HepG2 (cell line): ENCODE measurements around the gene TUBGCP3.

Experiments used
- AKAP8 ChIP-seq: sonication (generic); formaldehyde crosslinking; IDR thresholded peaks from 2 replicates; pipeline ENCODE4 v1.5.1; 2020; ENCODE audit warnings: mild to moderate bottlenecking, missing genetic modification reagents
- CTCF ChIP-seq: sonication (generic); formaldehyde crosslinking; IDR thresholded peaks from 2 replicates; pipeline ENCODE4 v1.5.0; 2020; ENCODE audit warnings: mild to moderate bottlenecking, missing genetic modification reagents, moderate library complexity
- DR1 ChIP-seq: sonication (generic); formaldehyde crosslinking; IDR thresholded peaks from 2 replicates; pipeline ENCODE4 v1.8.0; 2021; ENCODE audit warnings: mild to moderate bottlenecking, missing genetic modification reagents, inconsistent platforms
- HDAC6 ChIP-seq: fragments of 200-600 bp; sonication (generic); IDR thresholded peaks from 2 replicates; pipeline ENCODE4 v1.7.0; 2017; ENCODE audit warnings: mild to moderate bottlenecking, antibody characterized with exemption, low read length, low read depth
- HES4 ChIP-seq: sonication (generic); formaldehyde crosslinking; IDR thresholded peaks from 2 replicates; pipeline ENCODE4 v1.9.0; 2021; ENCODE audit warnings: mild to moderate bottlenecking, missing genetic modification reagents, borderline replicate concordance
- MYNN ChIP-seq: sonication (generic); formaldehyde crosslinking; IDR thresholded peaks from 2 replicates; pipeline ENCODE4 v1.4.0; 2020; ENCODE audit warnings: mild to moderate bottlenecking, low read depth, missing genetic modification reagents
- POLR2A ChIP-seq, 2 experiments: IDR thresholded peaks; 2 replicates each; pipeline ENCODE4 v1.6.1; 2011; ENCODE audit warnings: low read depth in 2 of 2, low read length in 2 of 2, mild to moderate bottlenecking in 1 of 2, moderate library complexity in 1 of 2; ENCODE audit not compliant: insufficient read depth in 1 of 2
- RNF219 ChIP-seq: sonication (generic); formaldehyde crosslinking; IDR thresholded peaks from 2 replicates; pipeline ENCODE4 v1.5.0; 2020; ENCODE audit warnings: mild to moderate bottlenecking, missing genetic modification reagents
- SNAPC2 ChIP-seq: sonication (generic); formaldehyde crosslinking; IDR thresholded peaks from 2 replicates; pipeline ENCODE4 v1.8.1; 2022; ENCODE audit warnings: mild to moderate bottlenecking, missing genetic modification reagents
- ZBTB25 ChIP-seq: IDR thresholded peaks from 2 replicates; pipeline ENCODE4 v1.6.1; 2018; ENCODE audit warnings: missing genetic modification reagents

- no peak for TF ChIP-seq CTCF (CRISPR knock-in tag)
- TF ChIP-seq RNF219 (CRISPR knock-in tag) = no peak
- TF ChIP-seq MYNN (CRISPR knock-in tag) = no peak
- no peak for TF ChIP-seq HES4 (CRISPR knock-in tag)
- no peak for TF ChIP-seq HDAC6
- no peak for TF ChIP-seq AKAP8 (CRISPR knock-in tag)
- TF ChIP-seq DR1 = no peak
- TF ChIP-seq ZBTB25 (CRISPR knock-in tag) = no peak
- TF ChIP-seq SNAPC2 = no peak
- no peak for TF ChIP-seq POLR2A (IDR thresholded peaks at IDR 0.05; ENCODE audit: insufficient read depth in 1 of 2, low read depth in 2 of 2, low read length in 2 of 2)
These were observed 18.1 kb downstream of the TUBGCP3 start for GRCh38 chr13:112569821-112570220.
